Upper lobe of right lung (tissue), 1 donor: ENCODE results near the gene CPED1. TPM values are rescaled to one million over a fixed set of nuclear protein-coding genes. Genes with fewer than 3 reads are reported as not detected.

Source experiments
- ATAC-seq: fragments of 200-7000 bp; cut with Tn5 transposase; one replicate; pipeline ENCODE4 v1.9.1; 2020; ENCODE audit warnings: mild to moderate bottlenecking, moderate library complexity
- DNase-seq: peaks from one replicate; pipeline ENCODE4 v3.0.0-alpha.2; 2020
- H3K27ac ChIP-seq: fragments of 200-600 bp; one replicate; pipeline ENCODE4 v1.8.0; 2022
- H3K27me3 ChIP-seq: fragments of 200-600 bp; one replicate; pipeline ENCODE4 v1.8.0; 2022; ENCODE audit warnings: mild to moderate bottlenecking
- H3K36me3 ChIP-seq: fragments of 200-600 bp; one replicate; pipeline ENCODE4 v1.8.0; 2022
- H3K4me1 ChIP-seq: fragments of 200-600 bp; one replicate; pipeline ENCODE4 v1.8.0; 2022
- H3K4me3 ChIP-seq: fragments of 200-600 bp; one replicate; pipeline ENCODE4 v1.8.0; 2022; ENCODE audit warnings: mild to moderate bottlenecking
- H3K9me3 ChIP-seq: fragments of 200-600 bp; one replicate; pipeline ENCODE4 v1.8.0; 2022
- intact Hi-C: fragments of 100-400 bp; cut with DNase I; formaldehyde crosslinking; loops from one replicate; pipeline ENCODE4 v1.11.0; 2022
- total RNA-seq: library from RNA; stranded (reverse); fragmentation: NEBNext Ultra II Directional; extraction: Animal tissue kit (Norgen Biotek cat#: 25700); gene quantifications from one replicate; pipeline ENCODE4 v1.2.1, GENCODE V29; 2021
- TF ChIP-seq, protein P1 (sequence below): fragments of 200-600 bp; IDR thresholded peaks from one replicate; pipeline ENCODE4 v1.8.0; 2022; ENCODE audit warnings: antibody characterized with exemption
- donor health status: DM: no; HTN: yes; CAD: no; lungs with severe emphysema.

Gene CPED1
- total RNA-seq, 1 donor from 2014 or later: 39.2 TPM

DNA sequence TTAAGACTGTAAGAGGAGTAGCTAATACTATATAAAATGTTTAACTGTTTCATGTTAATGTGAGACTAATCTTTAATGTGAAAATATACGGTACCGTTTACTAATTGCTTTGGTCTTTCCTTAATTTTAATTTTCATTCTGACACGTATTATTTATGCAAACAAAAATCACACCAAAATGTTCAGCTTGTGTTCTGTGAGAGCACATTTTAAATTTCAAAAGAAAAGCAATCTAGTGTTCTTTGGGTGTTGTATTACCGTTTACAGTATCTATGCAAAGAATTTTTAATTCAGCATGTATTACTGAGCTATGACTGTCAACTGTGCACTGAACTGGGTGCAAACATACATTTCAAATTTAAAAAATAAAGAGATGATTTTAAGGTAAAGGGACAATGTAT, 342.5 kb downstream of the CPED1 start:
- DNase-seq (no peak), ATAC-seq (no peak)
- peaks cover 85% of the 10 kb centered on the region for H3K27me3 ChIP-seq
- TF ChIP-seq, protein P1, sequence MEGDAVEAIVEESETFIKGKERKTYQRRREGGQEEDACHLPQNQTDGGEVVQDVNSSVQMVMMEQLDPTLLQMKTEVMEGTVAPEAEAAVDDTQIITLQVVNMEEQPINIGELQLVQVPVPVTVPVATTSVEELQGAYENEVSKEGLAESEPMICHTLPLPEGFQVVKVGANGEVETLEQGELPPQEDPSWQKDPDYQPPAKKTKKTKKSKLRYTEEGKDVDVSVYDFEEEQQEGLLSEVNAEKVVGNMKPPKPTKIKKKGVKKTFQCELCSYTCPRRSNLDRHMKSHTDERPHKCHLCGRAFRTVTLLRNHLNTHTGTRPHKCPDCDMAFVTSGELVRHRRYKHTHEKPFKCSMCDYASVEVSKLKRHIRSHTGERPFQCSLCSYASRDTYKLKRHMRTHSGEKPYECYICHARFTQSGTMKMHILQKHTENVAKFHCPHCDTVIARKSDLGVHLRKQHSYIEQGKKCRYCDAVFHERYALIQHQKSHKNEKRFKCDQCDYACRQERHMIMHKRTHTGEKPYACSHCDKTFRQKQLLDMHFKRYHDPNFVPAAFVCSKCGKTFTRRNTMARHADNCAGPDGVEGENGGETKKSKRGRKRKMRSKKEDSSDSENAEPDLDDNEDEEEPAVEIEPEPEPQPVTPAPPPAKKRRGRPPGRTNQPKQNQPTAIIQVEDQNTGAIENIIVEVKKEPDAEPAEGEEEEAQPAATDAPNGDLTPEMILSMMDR: no peak
- H3K4me3 ChIP-seq: no peak overlapping the region
- no peaks in the 10 kb centered on the region for H3K36me3 ChIP-seq
- H3K9me3 ChIP-seq: no peaks in the 10 kb centered on the region
- H3K27ac ChIP-seq: no peak overlapping the region
- intact Hi-C loops: no loop called here
- H3K4me1 ChIP-seq: peaks cover 13% of the 10 kb centered on the region

DNA sequence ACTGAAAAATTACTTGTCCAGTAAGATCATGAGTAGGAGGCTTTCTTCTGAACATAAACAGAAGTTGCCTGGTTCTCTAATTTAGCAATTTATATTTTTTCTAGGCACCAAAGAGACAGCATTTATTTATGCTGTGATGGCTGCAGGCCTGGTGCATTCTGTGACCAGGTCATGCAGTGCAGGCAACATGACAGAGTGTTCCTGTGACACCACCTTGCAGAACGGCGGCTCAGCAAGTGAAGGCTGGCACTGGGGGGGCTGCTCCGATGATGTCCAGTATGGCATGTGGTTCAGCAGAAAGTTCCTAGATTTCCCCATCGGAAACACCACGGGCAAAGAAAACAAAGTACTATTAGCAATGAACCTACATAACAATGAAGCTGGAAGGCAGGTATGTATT, 343.1 kb downstream of the CPED1 start:
- intact Hi-C loops: no loop called here
- ATAC-seq (no peak), DNase-seq (no peak)
- Histone ChIP-seq H3K4me3 (no peak overlapping the region), H3K36me3 (no peaks in the 10 kb centered on the region), H3K9me3 (no peaks in the 10 kb centered on the region), H3K4me1 (peaks cover 13% of the 10 kb centered on the region), H3K27me3 (peaks cover 85% of the 10 kb centered on the region), H3K27ac (no peak overlapping the region)
- TF ChIP-seq, protein P1: no peak

DNA sequence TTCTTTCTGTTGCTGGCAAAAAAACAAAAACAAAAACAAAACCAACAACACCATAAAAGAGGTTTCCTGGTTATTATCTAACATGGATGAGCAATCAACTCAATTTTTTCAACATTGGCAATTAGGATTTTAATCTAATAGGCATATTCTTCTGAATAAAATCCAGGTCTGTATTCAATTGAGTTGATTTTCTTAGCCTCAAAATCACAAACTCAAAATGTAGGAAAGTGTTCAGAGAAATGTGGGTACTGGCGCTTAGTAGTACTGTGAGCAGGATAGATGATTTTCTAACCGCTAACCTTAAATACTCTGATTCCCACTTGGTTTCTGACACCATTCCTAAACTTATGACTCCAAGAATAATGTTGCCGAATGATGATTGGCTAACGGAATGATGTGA, 345.9 kb downstream of the CPED1 start:
- intact Hi-C loops: no loop called here
- Histone ChIP-seq H3K27me3 (peaks cover 61% of the 10 kb centered on the region), H3K27ac (no peak overlapping the region), H3K36me3 (no peaks in the 10 kb centered on the region), H3K4me1 (peaks cover 13% of the 10 kb centered on the region), H3K9me3 (no peaks in the 10 kb centered on the region), H3K4me3 (no peak overlapping the region)
- TF ChIP-seq, protein P1: no peak
- no peak for DNase-seq
- no peak for ATAC-seq

DNA sequence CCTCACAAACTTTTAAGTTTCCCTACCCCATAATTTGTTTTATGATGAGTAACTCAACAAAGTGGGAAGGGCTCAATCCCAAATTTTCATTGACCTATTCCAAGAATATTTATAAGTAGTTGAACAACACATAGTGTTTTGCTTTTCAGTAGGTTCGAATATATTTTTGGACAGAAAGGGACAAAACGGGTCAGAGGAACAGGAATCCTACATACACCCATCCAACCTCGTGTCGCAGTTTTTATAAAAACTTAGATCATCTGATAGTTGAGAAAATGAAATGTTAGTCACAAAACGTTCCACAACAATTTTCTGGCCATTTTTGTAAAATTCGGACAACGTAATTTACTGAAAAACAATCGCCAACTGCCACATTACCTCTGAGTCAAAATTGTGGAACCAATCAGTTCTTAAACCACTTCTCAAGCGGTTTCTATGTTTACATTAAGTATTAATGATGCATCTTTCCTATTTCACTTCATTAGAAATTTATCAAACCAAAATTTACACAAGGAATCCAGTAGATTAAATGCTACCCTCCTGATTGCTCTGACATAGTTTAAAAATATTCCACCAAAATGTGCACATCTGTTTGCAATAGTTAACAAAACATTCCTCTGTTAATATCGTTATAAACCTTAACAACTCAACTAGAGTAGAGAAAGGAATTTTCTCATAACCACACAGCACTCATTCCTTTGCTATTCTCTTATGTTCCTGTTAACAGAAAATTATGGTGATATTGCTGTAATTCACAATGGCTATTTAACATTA, 346.6 kb downstream of the CPED1 start:
- ATAC-seq: no peak

DNA sequence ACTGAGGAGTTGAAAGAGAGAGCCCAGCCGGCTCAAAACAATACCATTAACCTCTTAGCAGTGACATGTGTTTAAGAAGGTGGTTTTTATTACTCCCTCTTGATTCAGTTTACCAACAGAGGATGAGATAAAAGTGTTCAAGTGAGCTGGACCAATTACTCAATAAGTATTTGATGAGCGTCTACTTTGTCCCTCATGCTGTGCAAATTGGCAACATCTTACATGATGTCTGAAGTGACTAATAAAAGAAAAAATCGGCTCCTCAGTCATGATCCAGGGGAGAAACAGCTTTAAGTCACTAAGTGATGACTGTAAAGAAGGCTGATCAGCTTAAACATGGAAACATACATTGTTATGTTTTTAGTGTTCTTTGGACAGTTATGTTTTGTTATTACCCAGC, 348.1 kb downstream of the CPED1 start:
- H3K27ac ChIP-seq: no peak overlapping the region
- DNase-seq (no peak), ATAC-seq (no peak)
- TF ChIP-seq, protein P1: no peak
- H3K9me3 ChIP-seq: no peaks in the 10 kb centered on the region
- no peaks in the 10 kb centered on the region for H3K36me3 ChIP-seq
- no peaks in the 10 kb centered on the region for H3K4me1 ChIP-seq
- H3K27me3 ChIP-seq: peaks cover 39% of the 10 kb centered on the region
- H3K4me3 ChIP-seq: no peak overlapping the region
- intact Hi-C loops: no loop called here

More for the DNA sequence above, 346.6 kb downstream of the CPED1 start:
- Histone ChIP-seq H3K4me3 (no peak overlapping the region), H3K36me3 (no peaks in the 10 kb centered on the region), H3K9me3 (no peaks in the 10 kb centered on the region), H3K4me1 (peaks cover 6% of the 10 kb centered on the region), H3K27ac (no peak overlapping the region), H3K27me3 (peaks cover 54% of the 10 kb centered on the region)
- DNase-seq: no peak
- TF ChIP-seq, protein P1: no peak
- intact Hi-C loops: no loop called here
